PC-3 (cell line): Measurements from ENCODE around the gene HADHB. TPM values are rescaled to one million over a fixed set of nuclear protein-coding genes. Genes with fewer than 3 reads are reported as not detected.
"Not testable (repeated sequence)": the region's sequence is repeated elsewhere in the genome, so short reads cannot be mapped to it uniquely, and the experiment has no call there.

Source experiments
- ATAC-seq: fragments of 200-7000 bp; cut with Tn5 transposase; 2 replicates; pipeline ENCODE4 v1.9.1; 2020; ENCODE audit warnings: mild to moderate bottlenecking, moderate library complexity
- BruUV-seq: library from RNA; stranded (reverse); fragments of 400-500 nt; replicated peaks from 2 replicates; lab custom pipeline; 2021; lab: Mats Ljungman, UMichigan
- CTCF ChIA-PET: fragments of 300-600 bp; sonication (Branson Sonifier 250); formaldehyde crosslinking; loops from one replicate; lab custom pipeline; 2022; ENCODE audit warnings: antibody characterized with exemption; lab: Charles Lee
- POLR2A ChIA-PET: fragments of 300-600 bp; sonication (Branson Sonifier 250); formaldehyde crosslinking; loops from one replicate; lab custom pipeline; 2022; ENCODE audit warnings: antibody characterized with exemption; ENCODE audit not compliant: unreplicated experiment; lab: Charles Lee
- DNase-seq: peaks from one replicate; pipeline ENCODE4 v3.0.0-alpha.2; 2015
- H2AFZ ChIP-seq: fragments of 300-600 bp; sonication (generic); 2 replicates; pipeline ENCODE4 v1.6.0; 2016; ENCODE audit warnings: antibody characterized with exemption, low read length
- H3F3A ChIP-seq: fragments of 300-600 bp; sonication (generic); one replicate; pipeline ENCODE4 v1.6.0; 2017; ENCODE audit warnings: antibody characterized with exemption, low read length, control low read depth, mild to moderate bottlenecking; ENCODE audit not compliant: unreplicated experiment
- H3K27ac ChIP-seq: fragments of 300-600 bp; sonication (generic); 2 replicates; pipeline ENCODE4 v1.5.1; 2016; ENCODE audit warnings: mild to moderate bottlenecking, low read length
- H3K27me3 ChIP-seq: fragments of 300-600 bp; sonication (generic); 2 replicates; pipeline ENCODE4 v1.6.1; 2016; ENCODE audit warnings: low read length, mixed read lengths
- H3K36me3 ChIP-seq: fragments of 300-600 bp; sonication (generic); 2 replicates; pipeline ENCODE4 v1.6.1; 2016; ENCODE audit warnings: low read depth, mixed run types, low read length, mixed read lengths
- H3K4me1 ChIP-seq: fragments of 300-600 bp; sonication (generic); 2 replicates; pipeline ENCODE4 v1.5.1; 2016; ENCODE audit warnings: low read length; ENCODE audit not compliant: insufficient read depth
- H3K4me2 ChIP-seq: fragments of 300-600 bp; sonication (generic); 2 replicates; pipeline ENCODE4 v1.6.0; 2016; ENCODE audit warnings: low read length
- H3K4me3 ChIP-seq: fragments of 300-600 bp; sonication (generic); 2 replicates; pipeline ENCODE4 v1.5.1; 2016; ENCODE audit warnings: mild to moderate bottlenecking, low read length, mixed read lengths
- H3K79me2 ChIP-seq: fragments of 300-600 bp; sonication (generic); 2 replicates; pipeline ENCODE4 v1.6.1; 2017; ENCODE audit warnings: low read length, mixed read lengths
- H3K9ac ChIP-seq: fragments of 300-600 bp; sonication (generic); 2 replicates; pipeline ENCODE4 v1.6.0; 2016; ENCODE audit warnings: mild to moderate bottlenecking, low read length
- H3K9me2 ChIP-seq: fragments of 300-600 bp; sonication (generic); replicated peaks from 2 replicates; pipeline ENCODE4 v1.6.1; 2016; ENCODE audit warnings: mixed run types, low read length, mixed read lengths
- H3K9me3 ChIP-seq: fragments of 300-600 bp; sonication (generic); 2 replicates; pipeline ENCODE4 v1.6.1; 2016; ENCODE audit warnings: low read length, mixed read lengths
- H4K20me1 ChIP-seq: fragments of 300-600 bp; sonication (generic); 2 replicates; pipeline ENCODE4 v1.6.1; 2016; ENCODE audit warnings: low read length, mixed read lengths
- CTCF ChIP-seq: fragments of 300-600 bp; sonication (generic); conservative IDR thresholded peaks from 2 replicates; pipeline ENCODE4 v1.5.1; 2017; ENCODE audit warnings: antibody characterized with exemption, low read depth, mild to moderate bottlenecking, low read length
- EZH2 ChIP-seq: fragments of 300-600 bp; sonication (generic); IDR thresholded peaks from one replicate; pipeline ENCODE4 v1.6.1; 2017; ENCODE audit warnings: antibody characterized with exemption, mild to moderate bottlenecking, low read length; ENCODE audit not compliant: unreplicated experiment
- EZH2phosphoT487 ChIP-seq: fragments of 300-600 bp; sonication (generic); IDR thresholded peaks from 2 replicates; pipeline ENCODE4 v1.6.1; 2018; ENCODE audit warnings: mild to moderate bottlenecking, antibody characterized with exemption, low read length, borderline replicate concordance
- intact Hi-C: fragments of 100-400 bp; cut with micrococcal nuclease; formaldehyde crosslinking; loops from 2 replicates; pipeline ENCODE4 v1.9.0; 2023
- total RNA-seq: library from RNA; depleted of rRNA; stranded (reverse); fragments of >200 nt; gene quantifications from 2 replicates; pipeline ENCODE4 v1.2.3, GENCODE V29; 2014

Gene HADHB
- total RNA-seq, 1 experiment from 2014 or later = 72.3 TPM

- Histone ChIP-seq H3K36me3 (no peaks in the 10 kb centered on the region), H4K20me1 (no peaks in the 10 kb centered on the region), H3K9me2 (no peaks in the 10 kb centered on the region), H3F3A (no peaks in the 10 kb centered on the region), H3K4me3 (no peak overlapping the region), H3K27ac (no peak overlapping the region), H3K9me3 (no peaks in the 10 kb centered on the region), H3K27me3 (no peaks in the 10 kb centered on the region), H3K79me2 (no peaks in the 10 kb centered on the region), H3K9ac (no peak overlapping the region), H3K4me2 (peak overlapping the region; percentile 19; the same call in 1 of the 2 replicates), H3K4me1 (no peaks in the 10 kb centered on the region; the same call in 1 of the 2 replicates), H2AFZ (0 out of 2 replicates have a peak overlapping the region, but pooled peaks have one; percentile 25)
- intact Hi-C loops = loop anchor here (1.0 kb wide), 5 partner anchors 85 to 379 kb away; no protein-coding TSS in a partner anchor
- TF ChIP-seq EZH2phosphoT487 (no peak), EZH2 (no peak), CTCF (no peak)
- no TSS peak for BruUV-seq
- POLR2A ChIA-PET = interaction anchor here (0.6 kb wide), 1 partner anchor 104 kb away, joined by 4 read pairs; no protein-coding TSS in a partner anchor
- ATAC-seq (no peak), DNase-seq (no peak)
- CTCF ChIA-PET = interaction anchor here (0.5 to 1.1 kb wide), 3 partner anchors 15 to 380 kb away, joined by 4 to 9 read pairs (median 6); partner anchors contain the start of gene SELENOI
Measured at GRCh38 chr2:26330604-26331003, 85.9 kb downstream of the HADHB start.

DNA sequence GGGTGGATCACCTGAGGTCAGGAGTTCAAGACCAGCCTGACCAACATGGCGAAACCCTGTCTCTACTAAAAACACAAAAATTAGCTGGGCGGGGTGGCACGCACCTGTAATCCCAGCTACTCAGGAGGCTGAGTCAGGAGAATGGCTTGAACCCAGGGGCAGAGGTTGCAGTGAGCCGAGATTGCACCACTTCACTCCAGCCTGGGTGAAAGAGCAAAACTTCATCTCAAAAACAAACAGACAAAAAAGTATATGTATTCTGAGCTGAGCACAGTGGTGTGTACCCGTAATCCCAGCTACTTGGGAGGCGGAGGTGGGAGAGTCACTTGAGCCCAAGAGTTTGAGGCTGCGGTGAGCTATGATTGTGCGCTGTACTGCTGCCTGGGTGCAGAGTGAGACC lies 86.6 kb downstream of the HADHB start:
- H3K9me3 ChIP-seq, H3K9ac ChIP-seq, DNase-seq, H4K20me1 ChIP-seq, H3K27ac ChIP-seq, H3K9me2 ChIP-seq, ATAC-seq, H3K4me2 ChIP-seq, H3K4me1 ChIP-seq, H2AFZ ChIP-seq, POLR2A ChIA-PET, BruUV-seq, intact Hi-C loops, H3K4me3 ChIP-seq, H3K79me2 ChIP-seq, H3F3A ChIP-seq, H3K27me3 ChIP-seq, H3K36me3 ChIP-seq: not testable (repeated sequence)
- CTCF ChIA-PET = interaction anchor here (1.1 kb wide), 1 partner anchor 14 kb away, joined by 6 read pairs; the partner anchor contains the start of gene SELENOI

DNA sequence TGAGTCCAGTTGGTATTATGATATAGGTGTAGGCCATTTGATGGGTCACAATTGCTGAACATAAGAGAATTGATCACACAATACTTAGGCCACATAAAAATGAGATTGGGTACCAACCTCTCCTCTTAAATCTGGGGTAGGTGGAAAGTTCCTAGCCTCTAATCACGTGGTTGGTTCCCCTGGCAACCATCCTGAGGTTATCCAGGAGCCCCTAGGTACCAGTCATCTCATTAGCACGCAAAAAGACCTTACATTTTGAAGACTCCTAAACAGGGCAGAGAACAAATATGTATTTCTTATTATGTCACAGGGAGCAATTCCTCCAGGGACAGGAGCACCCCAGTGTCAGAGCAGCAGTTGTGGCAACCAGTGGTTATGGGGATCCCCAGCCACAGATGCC lies 88.6 kb downstream of the HADHB start:
- no peaks in the 10 kb centered on the region for H3K36me3 ChIP-seq
- BruUV-seq = no TSS peak
- no peaks in the 10 kb centered on the region for H3K9me2 ChIP-seq
- DNase-seq = no peak
- intact Hi-C loops = no loop called here
- no peak overlapping the region for H3K4me3 ChIP-seq
- no peaks in the 10 kb centered on the region; the same call in 1 of the 2 replicates for H3K4me1 ChIP-seq
- H3K9ac ChIP-seq = no peak overlapping the region
- no peak overlapping the region for H3K27ac ChIP-seq
- no peak overlapping the region for H3K4me2 ChIP-seq
- CTCF ChIA-PET = no interaction called here
- no peaks in the 10 kb centered on the region for H3K79me2 ChIP-seq
- no peaks in the 10 kb centered on the region for H4K20me1 ChIP-seq
- H3K27me3 ChIP-seq = no peaks in the 10 kb centered on the region
- TF ChIP-seq EZH2 (no peak), CTCF (no peak), EZH2phosphoT487 (no peak)
- no peak for ATAC-seq
- no peaks in the 10 kb centered on the region for H3K9me3 ChIP-seq
- no peaks in the 10 kb centered on the region for H3F3A ChIP-seq
- no peak overlapping the region for H2AFZ ChIP-seq
- POLR2A ChIA-PET = no interaction called here
